ENCODE measurements around the gene MACROD2. TPM values are rescaled to one million over a fixed set of nuclear protein-coding genes. Genes with fewer than 3 reads are reported as not detected.

MACROD2 gene
- total RNA-seq, 1 experiment from 2014 or later = 3.7 TPM

- TF ChIP-seq ATF3 (IDR thresholded peaks at IDR 0.05) = no peak
- no peak for TF ChIP-seq JUND (IDR thresholded peaks at IDR 0.05)
- TF ChIP-seq REST (IDR thresholded peaks at IDR 0.05; ENCODE audit: low read depth) = no peak
Measured at GRCh38 chr20:15656124-15656523, 1660.8 kb downstream of the MACROD2 start (continued).

- no peaks in the 10 kb centered on the region for H3K27me3 ChIP-seq (ENCODE audit: insufficient read depth, low read length)
- no peak overlapping the region for H2AFZ ChIP-seq (ENCODE audit: low read depth, low read length, poor library complexity, severe bottlenecking)
- H3K4me3 ChIP-seq (replicated peaks in 1 of 2; ENCODE audit: low read depth in 1 of 2, low read length in 2 of 2) = no peak overlapping the region
- peaks cover 0 to 6% of the 10 kb centered on the region in 2 experiments; a peak in 2 of 4 replicates for H3K9me3 ChIP-seq (ENCODE audit: control insufficient read depth in 1 of 2, insufficient read depth in 1 of 2, low read depth in 1 of 2, low read length in 2 of 2)
- TF ChIP-seq JUND (IDR thresholded peaks at IDR 0.05) (no peak), EGR1 (IDR thresholded peaks at IDR 0.05; ENCODE audit: low read depth) (no peak), POLR2AphosphoS5 (IDR thresholded peaks at IDR 0.05; ENCODE audit: low read depth, low read length) (no peak), SRF (IDR thresholded peaks at IDR 0.05; ENCODE audit: low read depth) (no peak), CBX3 (IDR thresholded peaks at IDR 0.05; ENCODE audit: low read depth) (no peak), ZFX (IDR thresholded peaks at IDR 0.05) (no peak), ATF3 (IDR thresholded peaks at IDR 0.05) (no peak), POLR2A (IDR thresholded peaks at IDR 0.05; ENCODE audit: borderline replicate concordance, extremely low read depth, insufficient read depth, insufficient read length) (no peak), SIN3A (IDR thresholded peaks at IDR 0.05; ENCODE audit: low read depth) (no peak), FOSL1 (IDR thresholded peaks at IDR 0.05; ENCODE audit: low read depth) (no peak), ZBTB33 (IDR thresholded peaks at IDR 0.05; ENCODE audit: extremely low read depth, insufficient replicate concordance, low read length) (no peak), REST (IDR thresholded peaks at IDR 0.05; ENCODE audit: low read depth) (no peak)
- ChIA-PET POLR2A (no interaction called here), CTCF (no interaction called here), RAD21 (ENCODE audit: low non-redundant PET in 1 of 2, low total read pairs in 2 of 2, uncharacterized antibody in 2 of 2, unreplicated experiment in 2 of 2) (no interaction called here)
- no peak overlapping the region for H3K9ac ChIP-seq (ENCODE audit: low read length)
- no peak overlapping the region for H3K27ac ChIP-seq (ENCODE audit: low read depth, low read length)
- H3K4me1 ChIP-seq (ENCODE audit: control insufficient read depth in 1 of 2, insufficient read depth in 2 of 2, low read length in 2 of 2) = no peaks in the 10 kb centered on the region
- intact Hi-C loops (cut with micrococcal nuclease) = no loop called here
- H3K36me3 ChIP-seq (ENCODE audit: control insufficient read depth in 1 of 2, insufficient read depth in 2 of 2, low read length in 2 of 2) = no peaks in the 10 kb centered on the region
- no peak overlapping the region for H3K4me2 ChIP-seq (ENCODE audit: low read length)
- H4K20me1 ChIP-seq (ENCODE audit: insufficient read depth) = no peaks in the 10 kb centered on the region
- ATAC-seq (no peak), DNase-seq (ENCODE audit: low read depth, low spot score) (no peak)
- no peaks in the 10 kb centered on the region for H3K9me2 ChIP-seq (ENCODE audit: insufficient read depth)
- H3K79me2 ChIP-seq (ENCODE audit: insufficient read depth, low read length) = no peaks in the 10 kb centered on the region
- no TSS peak for BruUV-seq (replicated peaks)
Measured at GRCh38 chr20:15658295-15658694, 1663.0 kb downstream of the MACROD2 start.

Data from HCT116 (cell line).